HG02885 (cell line): ENCODE data around the gene HLA-E.
"Not testable (repeated sequence)": the region's sequence is repeated elsewhere in the genome, so short reads cannot be mapped to it uniquely, and the experiment has no call there.

Experiments
- ATAC-seq: cut with Tn5 transposase; IDR thresholded peaks from one replicate; pipeline ENCODE4 v1.9.1; 2021; ENCODE audit warnings: mild to moderate bottlenecking; ENCODE audit not compliant: unreplicated experiment, poor library complexity

The HLA-E gene

DNA sequence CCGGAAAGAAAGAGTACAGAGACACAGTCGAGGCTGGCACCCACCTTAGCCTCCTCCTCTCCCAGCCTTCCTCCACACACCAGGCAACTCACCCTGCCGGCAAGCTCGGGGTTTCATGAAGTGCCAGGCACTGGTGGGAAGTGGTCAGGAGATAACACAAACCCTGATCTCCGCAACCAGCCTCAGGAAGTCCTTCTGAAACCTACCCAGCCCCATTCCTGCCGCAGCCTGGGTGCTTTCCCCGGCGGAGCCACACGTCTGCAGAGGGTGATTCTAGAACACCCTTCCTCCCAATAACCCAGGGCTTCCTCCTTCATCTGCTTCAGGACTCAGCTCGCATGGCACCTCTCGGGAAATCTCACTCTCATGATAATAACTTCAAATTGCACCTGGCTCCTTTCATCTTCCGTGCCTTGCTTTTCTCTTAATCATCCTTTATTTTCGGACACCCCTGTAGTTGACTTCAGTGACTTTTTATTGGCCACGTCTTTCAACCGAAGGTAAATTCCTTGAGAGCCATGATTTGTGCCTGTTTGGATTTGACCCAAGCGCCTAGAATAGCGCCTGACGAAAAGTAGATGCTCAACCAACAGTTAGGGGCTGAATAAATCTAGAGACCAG lies 8.7 kb upstream of the HLA-E start:
- ATAC-seq = no peak

DNA sequence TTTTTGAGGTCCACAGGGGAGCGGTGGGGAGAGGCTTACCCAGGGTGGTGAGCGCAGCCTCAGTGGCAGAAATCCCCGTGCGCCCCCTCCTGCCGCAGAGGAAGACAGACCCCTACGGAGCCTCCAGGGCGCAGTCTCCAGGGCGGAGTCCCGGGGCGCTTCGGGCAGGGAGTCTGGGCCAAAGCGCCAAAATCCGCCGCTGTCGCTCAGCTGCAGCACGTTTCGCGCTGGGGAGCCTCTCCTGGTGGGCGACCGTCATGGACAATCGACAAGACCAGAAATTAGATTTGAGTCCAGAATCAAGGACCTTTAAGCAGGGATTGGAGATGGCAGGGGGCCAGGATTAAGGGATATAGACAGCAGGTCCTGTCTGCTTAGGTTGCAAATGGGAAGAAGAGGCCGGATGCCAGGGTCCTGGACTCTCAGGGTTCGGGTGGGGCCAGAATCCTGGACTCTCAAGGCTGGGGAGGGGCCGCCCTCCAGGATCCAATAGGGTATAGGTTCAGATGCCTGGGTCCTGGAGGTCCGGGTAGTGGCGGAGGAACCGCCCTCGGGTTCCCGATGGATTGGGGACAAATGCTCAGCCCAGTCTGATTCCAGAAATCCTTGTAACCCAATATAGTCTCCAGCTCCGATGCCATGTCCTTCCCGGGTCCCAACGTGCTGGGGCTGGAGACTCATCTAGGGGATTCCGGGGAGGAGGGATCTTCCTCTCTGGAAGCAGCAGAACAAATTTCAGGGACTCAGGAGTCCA lies 7.9 kb upstream of the HLA-E start:
- no peak for ATAC-seq

DNA sequence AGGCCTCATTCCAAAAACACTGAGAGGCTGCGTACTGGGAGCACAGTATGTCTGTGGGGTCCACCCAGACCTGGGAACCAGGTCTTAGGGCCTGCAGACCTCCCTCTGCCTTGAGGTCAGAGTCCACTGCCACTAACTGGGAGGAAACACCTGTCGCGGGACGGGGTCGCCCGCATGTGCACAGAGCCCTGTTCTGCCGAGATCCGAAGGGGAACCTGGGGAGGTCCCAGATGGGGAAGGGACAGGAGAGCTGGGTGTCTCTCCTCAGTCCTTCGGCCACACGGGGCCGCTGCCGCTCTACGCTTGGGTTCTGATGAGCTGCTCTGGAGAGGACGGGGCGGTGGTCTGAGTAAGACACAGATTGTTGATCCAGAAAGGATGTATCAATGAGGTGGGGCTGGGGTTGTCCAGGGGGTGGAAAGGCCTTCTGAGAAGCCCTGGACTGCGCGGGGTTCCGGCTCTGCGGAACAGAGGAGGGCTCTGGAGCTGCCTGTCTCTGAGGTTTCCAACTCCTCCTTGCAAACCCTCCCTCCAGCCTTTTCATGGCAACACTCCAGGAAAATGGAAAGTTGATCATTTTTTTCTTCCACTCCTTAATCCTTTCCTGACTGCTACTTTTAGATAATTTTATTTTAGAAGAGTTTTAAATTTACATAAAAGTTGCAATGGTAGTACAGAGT lies 7.2 kb upstream of the HLA-E start:
- not testable (repeated sequence) for ATAC-seq

- no peak for ATAC-seq
Measured at GRCh38 chr6:30483677-30484279, 5.5 kb upstream of the HLA-E start.

DNA sequence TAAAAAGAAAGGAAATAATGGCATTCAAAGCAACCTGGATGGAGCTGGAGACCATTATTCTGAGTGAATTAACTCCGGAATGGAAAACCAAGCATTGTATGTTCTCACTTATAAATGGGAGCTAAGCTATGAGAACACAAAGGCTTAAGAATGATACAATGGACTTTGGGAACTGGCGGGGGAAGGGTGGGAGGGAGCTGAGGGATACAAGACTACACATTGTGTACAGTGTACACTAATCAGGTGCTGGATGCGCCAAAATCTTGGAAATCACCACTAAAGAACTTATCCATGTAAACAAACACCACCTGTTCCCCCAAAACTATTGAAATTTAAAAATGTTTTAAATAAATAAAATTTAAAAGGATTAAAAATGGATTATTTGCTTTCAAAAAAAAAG lies 4.1 kb upstream of the HLA-E start:
- no peak for ATAC-seq

DNA sequence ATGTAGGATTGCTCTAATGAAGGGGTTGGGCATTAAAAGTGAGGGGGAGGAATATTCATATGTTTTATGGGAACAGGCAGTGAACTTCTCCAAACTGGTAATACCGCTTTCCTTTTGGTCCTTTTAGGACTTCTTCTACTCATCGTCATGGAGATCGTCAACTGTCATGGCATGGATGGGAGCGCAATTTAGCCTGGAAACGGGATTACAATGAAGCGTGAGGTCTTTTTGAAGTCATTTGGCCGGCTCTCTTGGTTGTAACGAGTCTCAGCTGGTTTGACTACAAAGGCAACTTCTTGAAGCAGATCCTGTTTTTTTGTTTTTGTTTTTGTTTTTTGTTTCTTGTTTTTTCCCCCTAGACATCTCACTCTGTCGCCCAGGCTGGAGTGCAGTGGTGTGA lies 1.4 kb upstream of the HLA-E start:
- no peak for ATAC-seq

GRCh38 chr6:30488697-30489080 lies 620 bp upstream of the HLA-E start:
- not testable (repeated sequence) for ATAC-seq

- ATAC-seq = peak; percentile 36
Measured at GRCh38 chr6:30490026-30490876, 942 bp downstream of the HLA-E start.

- ATAC-seq = not testable (repeated sequence)
Measured at GRCh38 chr6:30491291-30491953, 2.1 kb downstream of the HLA-E start.

DNA sequence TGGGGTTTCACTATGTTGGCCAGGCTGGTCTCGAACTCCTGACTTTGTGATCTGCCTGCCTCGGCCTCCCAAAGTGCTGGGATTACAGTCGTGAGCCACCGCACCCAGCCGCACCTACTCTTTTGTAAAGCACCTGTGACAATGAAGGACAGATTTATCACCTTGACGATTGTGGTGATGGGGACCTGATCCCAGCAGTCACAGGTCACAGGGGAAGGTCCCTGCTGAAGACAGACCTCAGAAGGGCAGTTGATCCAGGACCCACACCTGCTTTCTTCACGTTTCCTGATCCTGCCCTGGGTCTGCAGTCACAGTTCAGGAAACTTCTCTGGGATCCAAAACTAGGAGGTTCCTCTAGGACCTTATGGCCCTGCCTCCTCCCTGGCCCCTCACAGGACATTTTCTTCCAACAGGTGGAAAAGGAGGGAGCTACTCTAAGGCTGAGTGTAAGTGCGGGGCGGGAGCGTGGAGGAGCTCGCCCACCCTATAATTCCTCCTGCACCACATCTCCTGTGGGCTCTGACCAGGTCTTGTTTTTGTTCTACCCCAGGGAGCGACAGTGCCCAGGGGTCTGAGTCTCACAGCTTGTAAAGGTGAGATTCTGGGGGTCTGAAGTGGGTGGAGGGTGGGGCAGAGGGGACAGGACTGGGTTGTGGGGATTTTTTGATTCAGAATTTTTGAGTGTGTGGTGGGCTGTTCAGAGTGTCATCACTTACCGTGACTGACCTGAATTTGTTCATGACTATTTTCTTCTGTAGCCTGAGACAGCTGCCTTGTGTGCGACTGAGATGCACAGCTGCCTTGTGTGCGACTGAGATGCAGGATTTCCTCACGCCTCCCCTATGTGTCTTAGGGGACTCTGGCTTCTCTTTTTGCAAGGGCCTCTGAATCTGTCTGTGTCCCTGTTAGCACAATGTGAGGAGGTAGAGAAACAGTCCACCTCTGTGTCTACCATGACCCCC lies 3.0 kb downstream of the HLA-E start:
- ATAC-seq = no peak

- no peak for ATAC-seq
Measured at GRCh38 chr6:30493643-30494250, 4.4 kb downstream of the HLA-E start.

- no peak for ATAC-seq
Measured at GRCh38 chr6:30494291-30494861, 5.1 kb downstream of the HLA-E start.

- ATAC-seq = not testable (repeated sequence)
Measured at GRCh38 chr6:30495060-30495459, 5.8 kb downstream of the HLA-E start.

DNA sequence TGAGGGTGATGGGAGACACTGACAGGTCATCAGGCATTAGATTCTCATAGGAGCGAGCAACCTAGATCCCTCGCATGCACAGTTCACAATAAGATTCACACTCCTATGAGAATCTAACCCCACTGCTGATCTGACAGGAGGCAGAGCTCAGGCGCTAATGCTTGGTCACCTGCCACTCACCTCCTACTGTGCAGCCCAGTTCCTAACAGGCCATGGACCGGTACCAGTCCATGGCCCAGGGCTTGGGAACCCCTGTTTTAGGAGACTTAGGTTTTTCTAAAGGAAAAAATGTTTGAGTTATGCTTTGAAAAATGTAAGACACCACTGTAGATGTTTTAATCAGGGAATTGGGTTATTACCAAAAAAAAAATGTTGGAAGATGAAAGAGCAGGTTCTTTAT lies 6.7 kb downstream of the HLA-E start:
- ATAC-seq = no peak

DNA sequence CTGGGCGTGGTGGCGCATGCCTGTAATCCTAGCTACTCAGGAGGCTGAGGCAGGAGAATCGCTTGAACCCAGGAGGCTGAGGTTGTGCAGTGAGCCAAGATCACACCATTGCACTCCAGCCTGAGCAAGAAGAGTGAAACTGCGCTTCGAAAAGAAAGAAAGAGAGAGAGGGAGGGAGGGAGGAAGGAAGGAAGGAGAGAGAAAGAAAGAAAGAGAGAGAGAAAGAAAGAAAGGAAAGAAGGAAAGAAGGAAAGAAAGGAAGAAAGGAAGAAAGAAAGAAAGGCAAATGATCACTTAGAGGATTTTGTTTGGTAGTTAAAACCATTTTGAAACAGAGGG lies 7.9 kb downstream of the HLA-E start:
- ATAC-seq = not testable (repeated sequence)

GRCh38 chr6:30497714-30498113 lies 8.4 kb downstream of the HLA-E start:
- no peak for ATAC-seq

GRCh38 chr6:30498705-30499104 lies 9.4 kb downstream of the HLA-E start:
- not testable (repeated sequence) for ATAC-seq
